GM21515 (cell line): Measurements from ENCODE around the gene POMGNT2.
"Not testable (repeated sequence)": the region's sequence is repeated elsewhere in the genome, so short reads cannot be mapped to it uniquely, and the experiment has no call there.

Experiments used
- ATAC-seq: cut with Tn5 transposase; IDR thresholded peaks from one replicate; pipeline ENCODE4 v1.9.1; 2021; ENCODE audit not compliant: unreplicated experiment

POMGNT2 gene

GRCh38 chr3:43048470-43048869, 57.4 kb downstream of the POMGNT2 start:
- no peak for ATAC-seq

- ATAC-seq = no peak
Observed at GRCh38 chr3:43046583-43046982, 59.3 kb downstream of the POMGNT2 start.

GRCh38 chr3:43045079-43045478, 60.8 kb downstream of the POMGNT2 start:
- not testable (repeated sequence) for ATAC-seq

GRCh38 chr3:43043793-43044192, 62.1 kb downstream of the POMGNT2 start:
- no peak for ATAC-seq

GRCh38 chr3:43043071-43043766, 62.7 kb downstream of the POMGNT2 start:
- no peak for ATAC-seq

GRCh38 chr3:43041517-43041916, 64.4 kb downstream of the POMGNT2 start:
- no peak for ATAC-seq

GRCh38 chr3:43038010-43038409, 67.9 kb downstream of the POMGNT2 start:
- ATAC-seq = no peak

- no peak for ATAC-seq
Observed at GRCh38 chr3:43036621-43037423, 69.1 kb downstream of the POMGNT2 start.

- ATAC-seq = no peak
Observed at GRCh38 chr3:43035801-43036365, 70.0 kb downstream of the POMGNT2 start.

- no peak for ATAC-seq
Observed at GRCh38 chr3:43034911-43035310, 71.0 kb downstream of the POMGNT2 start.

GRCh38 chr3:43034200-43034599, 71.7 kb downstream of the POMGNT2 start:
- no peak for ATAC-seq

- ATAC-seq = no peak
Observed at GRCh38 chr3:43032646-43033628, 72.9 kb downstream of the POMGNT2 start.

- ATAC-seq = no peak
Observed at GRCh38 chr3:43031889-43032545, 73.9 kb downstream of the POMGNT2 start.

- no peak for ATAC-seq
Observed at GRCh38 chr3:43031485-43031884, 74.4 kb downstream of the POMGNT2 start.

- no peak for ATAC-seq
Observed at GRCh38 chr3:43030162-43030935, 75.5 kb downstream of the POMGNT2 start.
